H1 (cell line): ENCODE data around the gene GBE1. TPM values are rescaled to one million over a fixed set of nuclear protein-coding genes. Genes with fewer than 3 reads are reported as not detected.

Experiments
- CTCF ChIA-PET: fragments of 300-600 bp; sonication (Branson Sonifier 250); formaldehyde crosslinking; loops from one replicate; lab custom pipeline; 2021; ENCODE audit not compliant: partially characterized antibody; lab: Charles Lee
- POLR2A ChIA-PET: fragments of 300-600 bp; sonication (Branson Sonifier 250); formaldehyde crosslinking; loops from one replicate; lab custom pipeline; 2021; ENCODE audit warnings: inconsistent platforms; ENCODE audit not compliant: partially characterized antibody; lab: Charles Lee
- DNase-seq, 2 experiments: peaks; one replicate each; pipeline versions ENCODE4 v3.0.0 to v3.0.0-alpha.2; 2010 to 2022; ENCODE audit warnings: low spot score in 2 of 2, low read depth in 1 of 2, mixed read lengths in 1 of 2
- FAIRE-seq: peaks from 2 replicates; lab custom pipeline; 2011; peaks lifted over from hg19 to GRCh38; lab: Jason Lieb, UNC
- H2AFZ ChIP-seq: 2 replicates; pipeline ENCODE4 v1.8.1; 2012; ENCODE audit warnings: low read length, inconsistent platforms
- H2AK5ac ChIP-seq: 2 replicates; pipeline ENCODE4 v1.6.1; 2013; ENCODE audit warnings: low read depth, low read length
- H2BK120ac ChIP-seq: replicated peaks from 2 replicates; pipeline ENCODE3; 2013; ENCODE audit warnings: low read depth, low read length, inconsistent platforms
- H2BK12ac ChIP-seq: 2 replicates; pipeline ENCODE4 v1.6.1; 2013; ENCODE audit warnings: low read depth, low read length
- H2BK15ac ChIP-seq: 2 replicates; pipeline ENCODE4 v1.6.1; 2013; ENCODE audit warnings: low read length
- H2BK20ac ChIP-seq: 2 replicates; pipeline ENCODE4 v1.6.1; 2013; ENCODE audit warnings: low read length
- H2BK5ac ChIP-seq: 2 replicates; pipeline ENCODE4 v1.6.1; 2013; ENCODE audit warnings: low read depth, low read length
- H3K14ac ChIP-seq: 2 replicates; pipeline ENCODE4 v1.6.1; 2013; ENCODE audit warnings: inconsistent platforms; ENCODE audit not compliant: insufficient read length
- H3K18ac ChIP-seq: 2 replicates; pipeline ENCODE4 v1.6.1; 2013; ENCODE audit warnings: low read length; ENCODE audit errors: extremely low read depth
- H3K23ac ChIP-seq: 2 replicates; pipeline ENCODE4 v1.6.1; 2013; ENCODE audit warnings: inconsistent platforms; ENCODE audit not compliant: insufficient read length
- H3K23me2 ChIP-seq: 2 replicates; pipeline ENCODE4 v1.6.1; 2013; ENCODE audit warnings: low read depth, low read length
- H3K27ac ChIP-seq: 2 replicates; pipeline ENCODE4 v1.6.1; 2011; ENCODE audit warnings: low read depth, low read length, inconsistent platforms
- H3K27me3 ChIP-seq, 4 experiments: replicated peaks in 1 of 4; 1 replicate in 1 of 4; 2 replicates in 3 of 4; pipeline versions ENCODE4 v1.6.1 to v1.8.1; 2011 to 2013; ENCODE audit warnings: low read length in 3 of 4, mild to moderate bottlenecking in 3 of 4, inconsistent platforms in 2 of 4, mixed read lengths in 2 of 4, moderate library complexity in 1 of 4; ENCODE audit not compliant: control insufficient read depth in 3 of 4, insufficient read depth in 3 of 4; ENCODE audit errors: extremely low read depth in 1 of 4
- H3K36me3 ChIP-seq, 4 experiments: 2 replicates each; pipeline versions ENCODE4 v1.6.1 to v1.8.1; 2011 to 2013; ENCODE audit warnings: mild to moderate bottlenecking in 4 of 4, low read length in 3 of 4, moderate library complexity in 2 of 4, control low read depth in 1 of 4, inconsistent platforms in 1 of 4; ENCODE audit not compliant: insufficient read depth in 4 of 4, control insufficient read depth in 2 of 4
- H3K4ac ChIP-seq: replicated peaks from 2 replicates; pipeline ENCODE3; 2013; ENCODE audit warnings: low read length, low read depth, mixed read lengths, inconsistent platforms; ENCODE audit not compliant: insufficient read length
- H3K4me1 ChIP-seq, 4 experiments: replicated peaks in 1 of 4; 1 replicate in 1 of 4; 2 replicates in 3 of 4; pipeline versions ENCODE4 v1.6.1 to v1.8.1; 2011 to 2013; ENCODE audit warnings: low read length in 3 of 4, inconsistent platforms in 2 of 4, mixed read lengths in 1 of 4; ENCODE audit not compliant: insufficient read depth in 4 of 4, control insufficient read depth in 3 of 4
- H3K4me2 ChIP-seq, 2 experiments: 2 replicates each; pipeline versions ENCODE4 v1.6.1 to v1.8.1; 2011 to 2013; ENCODE audit warnings: low read depth in 2 of 2, low read length in 2 of 2, control low read depth in 1 of 2, inconsistent platforms in 1 of 2, mild to moderate bottlenecking in 1 of 2; ENCODE audit not compliant: insufficient read depth in 1 of 2
- H3K4me3 ChIP-seq, 4 experiments: fragments of 200-600, 300-600 bp in 1 of 4; sonication (generic), shearing (Covaris generic), sonication (Bioruptor Twin) in 1 of 4; 2 replicates each; pipeline versions ENCODE4 v1.5.1 to v1.8.1; 2011 to 2016; ENCODE audit warnings: low read length in 4 of 4, low read depth in 3 of 4, control low read depth in 2 of 4, inconsistent platforms in 2 of 4, mild to moderate bottlenecking in 2 of 4, mixed read lengths in 1 of 4, moderate library complexity in 1 of 4; ENCODE audit not compliant: insufficient read depth in 2 of 4; ENCODE audit errors: extremely low read depth in 1 of 4
- H3K56ac ChIP-seq: replicated peaks from 2 replicates; pipeline ENCODE3; 2013; ENCODE audit warnings: low read depth, mild to moderate bottlenecking, mixed read lengths, low read length, inconsistent platforms; ENCODE audit not compliant: insufficient read length
- H3K79me1 ChIP-seq: 2 replicates; pipeline ENCODE4 v1.6.1; 2013; ENCODE audit warnings: low read depth, low read length, control low read depth
- H3K79me2 ChIP-seq, 2 experiments: 2 replicates each; pipeline versions ENCODE4 v1.6.1 to v1.8.1; 2012 to 2013; ENCODE audit warnings: low read length in 2 of 2, mild to moderate bottlenecking in 2 of 2, inconsistent platforms in 1 of 2; ENCODE audit not compliant: insufficient read depth in 2 of 2, control insufficient read depth in 1 of 2
- H3K9ac ChIP-seq, 4 experiments: replicated peaks in 1 of 4; 1 replicate in 1 of 4; 2 replicates in 3 of 4; pipeline versions ENCODE4 v1.6.1 to v1.8.1; 2011 to 2013; ENCODE audit warnings: low read depth in 3 of 4, low read length in 3 of 4, control low read depth in 2 of 4, mild to moderate bottlenecking in 2 of 4, moderate library complexity in 2 of 4, inconsistent platforms in 1 of 4; ENCODE audit errors: extremely low read depth in 1 of 4
- H3K9me3 ChIP-seq, 2 experiments: 2 replicates each; pipeline versions ENCODE4 v1.6.1 to v1.8.1; 2012 to 2013; ENCODE audit warnings: mild to moderate bottlenecking in 2 of 2, moderate library complexity in 2 of 2, control low read depth in 1 of 2, inconsistent platforms in 1 of 2, low read depth in 1 of 2, low read length in 1 of 2, mixed read lengths in 1 of 2; ENCODE audit not compliant: insufficient read depth in 2 of 2
- H4K20me1 ChIP-seq, 2 experiments: replicated peaks in 1 of 2; 2 replicates each; pipeline versions ENCODE3 to v1.8.1; 2011 to 2013; ENCODE audit warnings: inconsistent platforms in 2 of 2, low read length in 2 of 2, mild to moderate bottlenecking in 1 of 2; ENCODE audit not compliant: insufficient read depth in 2 of 2, control insufficient read depth in 1 of 2
- H4K5ac ChIP-seq: 2 replicates; pipeline ENCODE4 v1.6.1; 2013; ENCODE audit warnings: low read length, low read depth, mixed read lengths, inconsistent platforms; ENCODE audit not compliant: insufficient read length
- H4K8ac ChIP-seq: 2 replicates; pipeline ENCODE4 v1.8.0; 2013; ENCODE audit warnings: mild to moderate bottlenecking, moderate library complexity, low read length, inconsistent platforms; ENCODE audit not compliant: insufficient read depth; ENCODE audit errors: extremely low read depth
- H4K91ac ChIP-seq: replicated peaks from 2 replicates; pipeline ENCODE3; 2013; ENCODE audit warnings: low read length, mixed read lengths, inconsistent platforms; ENCODE audit not compliant: insufficient read length
- ASH2L ChIP-seq: fragments of 200-600, 300-600 bp; sonication (generic); IDR thresholded peaks from one replicate; pipeline ENCODE4 v1.7.1; 2017; ENCODE audit warnings: low read length
- CHD1 ChIP-seq: IDR thresholded peaks from 2 replicates; pipeline ENCODE4 v1.6.1; 2012; ENCODE audit warnings: low read depth, low read length, improper control_type of control experiment
- CTBP2 ChIP-seq: IDR thresholded peaks from 2 replicates; pipeline ENCODE4 v1.7.0; 2011; ENCODE audit warnings: borderline replicate concordance, mild to moderate bottlenecking, moderate library complexity, mixed read lengths, low read length; ENCODE audit not compliant: insufficient read depth, insufficient read length
- JUND ChIP-seq: IDR thresholded peaks from 2 replicates; pipeline ENCODE4 v1.6.1; 2011; ENCODE audit warnings: mild to moderate bottlenecking, improper control_type of control experiment, low read length
- KDM1A ChIP-seq: fragments of 200-600, 300-600 bp; sonication (generic); IDR thresholded peaks from 2 replicates; pipeline ENCODE4 v1.7.1; 2016; ENCODE audit warnings: mild to moderate bottlenecking, low read length, borderline replicate concordance
- MAFK ChIP-seq: IDR thresholded peaks from 2 replicates; pipeline ENCODE4 v1.6.1; 2012; ENCODE audit warnings: low read depth, mild to moderate bottlenecking, improper control_type of control experiment, low read length
- NANOG ChIP-seq: IDR thresholded peaks from 2 replicates; pipeline ENCODE4 v1.6.1; 2011; ENCODE audit warnings: low read length, low read depth, mild to moderate bottlenecking, inconsistent platforms; ENCODE audit not compliant: insufficient read depth, poor library complexity, severe bottlenecking
- POLR2AphosphoS5 ChIP-seq: IDR thresholded peaks from 2 replicates; pipeline ENCODE4 v1.6.1; 2011; ENCODE audit warnings: low read depth, low read length
- RFX5 ChIP-seq: IDR thresholded peaks from 2 replicates; pipeline ENCODE4 v1.6.1; 2011; ENCODE audit warnings: low read depth, low read length, improper control_type of control experiment, borderline replicate concordance
- RXRA ChIP-seq: IDR thresholded peaks from 2 replicates; pipeline ENCODE4 v1.6.1; 2011; ENCODE audit warnings: low read depth, mild to moderate bottlenecking, low read length, moderate library complexity; ENCODE audit not compliant: insufficient read depth
- polyA plus RNA-seq, 7 experiments: library from polyadenylated mRNA; depleted of rRNA in 3 of 7; stranded (reverse) in 5 of 7; unstranded in 2 of 7; fragments of >200 nt in 5 of 7; fragments of 200-250 nt in 2 of 7; gene quantifications; 1 replicate in 5 of 7; 2 replicates in 1 of 7; 4 replicates in 1 of 7; pipeline versions ENCODE4 v1.2.1 to v1.2.3, GENCODE V29; 2011 to 2013; ENCODE audit warnings: missing spikeins in 2 of 7, mixed read lengths in 2 of 7
- total RNA-seq: library from RNA; stranded (reverse); fragmentation: NEBNext Ultra II Directional; extraction: Animal tissue kit (Norgen Biotek cat#: 25700); gene quantifications from 2 replicates; pipeline ENCODE4 v1.2.1, GENCODE V29; 2021
- TF ChIP-seq, protein P1 (sequence below): IDR thresholded peaks from 2 replicates; pipeline ENCODE4 v1.6.1; 2012; ENCODE audit warnings: low read length, inconsistent platforms
- TF ChIP-seq, protein P2 (sequence below): IDR thresholded peaks from 2 replicates; pipeline ENCODE4 v1.6.1; 2011; ENCODE audit warnings: low read length, improper control_type of control experiment

GBE1 gene
- total and polyA plus RNA-seq, 2 of the 8 experiments (the other 6 are each of a cell fraction or from before 2014, with no cell fraction given), result 3.3 to 7.3 TPM

DNA sequence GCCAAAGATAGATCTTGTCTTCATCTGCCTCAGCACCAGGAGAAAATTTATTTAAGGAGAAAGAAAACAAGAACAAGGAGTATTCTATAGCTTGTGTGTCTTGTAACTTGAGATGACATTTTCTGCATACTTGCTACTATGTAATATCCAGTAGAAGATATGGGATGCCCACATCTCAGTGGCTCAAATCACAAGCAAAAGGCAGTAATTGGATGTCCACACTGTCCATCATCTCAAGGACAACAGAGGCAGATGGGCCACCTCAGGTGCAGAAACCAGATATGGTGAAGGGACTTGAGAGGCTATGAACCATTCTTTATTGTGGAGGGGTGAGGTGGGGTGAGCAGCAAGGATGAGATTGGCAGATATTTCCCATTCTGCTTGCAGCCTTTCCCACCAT, 309.0 kb downstream of the GBE1 start:
- ChIA-PET CTCF (no interaction called here), POLR2A (no interaction called here)
- no peak overlapping the region for H4K8ac ChIP-seq
- TF ChIP-seq MAFK (no peak), RFX5 (no peak), POLR2AphosphoS5 (no peak), CTBP2 (no peak), CHD1 (no peak), RXRA (no peak), JUND (no peak), ASH2L (no peak), NANOG (no peak), KDM1A (no peak)
- TF ChIP-seq, protein P1, sequence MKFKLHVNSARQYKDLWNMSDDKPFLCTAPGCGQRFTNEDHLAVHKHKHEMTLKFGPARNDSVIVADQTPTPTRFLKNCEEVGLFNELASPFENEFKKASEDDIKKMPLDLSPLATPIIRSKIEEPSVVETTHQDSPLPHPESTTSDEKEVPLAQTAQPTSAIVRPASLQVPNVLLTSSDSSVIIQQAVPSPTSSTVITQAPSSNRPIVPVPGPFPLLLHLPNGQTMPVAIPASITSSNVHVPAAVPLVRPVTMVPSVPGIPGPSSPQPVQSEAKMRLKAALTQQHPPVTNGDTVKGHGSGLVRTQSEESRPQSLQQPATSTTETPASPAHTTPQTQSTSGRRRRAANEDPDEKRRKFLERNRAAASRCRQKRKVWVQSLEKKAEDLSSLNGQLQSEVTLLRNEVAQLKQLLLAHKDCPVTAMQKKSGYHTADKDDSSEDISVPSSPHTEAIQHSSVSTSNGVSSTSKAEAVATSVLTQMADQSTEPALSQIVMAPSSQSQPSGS, result no peak
- TF ChIP-seq, protein P2, sequence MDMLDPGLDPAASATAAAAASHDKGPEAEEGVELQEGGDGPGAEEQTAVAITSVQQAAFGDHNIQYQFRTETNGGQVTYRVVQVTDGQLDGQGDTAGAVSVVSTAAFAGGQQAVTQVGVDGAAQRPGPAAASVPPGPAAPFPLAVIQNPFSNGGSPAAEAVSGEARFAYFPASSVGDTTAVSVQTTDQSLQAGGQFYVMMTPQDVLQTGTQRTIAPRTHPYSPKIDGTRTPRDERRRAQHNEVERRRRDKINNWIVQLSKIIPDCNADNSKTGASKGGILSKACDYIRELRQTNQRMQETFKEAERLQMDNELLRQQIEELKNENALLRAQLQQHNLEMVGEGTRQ, result no peak
- H3K9ac ChIP-seq, result no peak overlapping the region
- H3K56ac ChIP-seq, result no peak overlapping the region
- H3K27me3 ChIP-seq, result no peaks in the 10 kb centered on the region
- peaks cover 0 to 4% (median 0%) of the 10 kb centered on the region in 4 experiments; a peak in 2 of 7 replicates for H3K4me1 ChIP-seq
- H2BK15ac ChIP-seq, result no peak overlapping the region
- H2AFZ ChIP-seq, result no peak overlapping the region
- H3K23me2 ChIP-seq, result no peaks in the 10 kb centered on the region
- H2BK12ac ChIP-seq, result no peak overlapping the region
- H3K9me3 ChIP-seq, result no peaks in the 10 kb centered on the region
- no peak overlapping the region for H3K14ac ChIP-seq
- H3K4me3 ChIP-seq, result no peak overlapping the region
- H4K20me1 ChIP-seq, result no peaks in the 10 kb centered on the region
- H3K27ac ChIP-seq, result no peak overlapping the region
- no peak overlapping the region for H2AK5ac ChIP-seq
- no peak overlapping the region for H2BK20ac ChIP-seq
- no peak overlapping the region for H3K4ac ChIP-seq
- no peak for DNase-seq
- no peak overlapping the region for H3K4me2 ChIP-seq
- no peaks in the 10 kb centered on the region for H3K36me3 ChIP-seq
- H2BK5ac ChIP-seq, result no peak overlapping the region
- no peak overlapping the region for H4K91ac ChIP-seq
- no peak overlapping the region for H2BK120ac ChIP-seq
- no peak overlapping the region for H4K5ac ChIP-seq
- no peak for FAIRE-seq
- H3K79me2 ChIP-seq, result no peaks in the 10 kb centered on the region
- no peak overlapping the region for H3K23ac ChIP-seq
- no peak overlapping the region for H3K18ac ChIP-seq
- no peaks in the 10 kb centered on the region for H3K79me1 ChIP-seq
